Neural progenitor cell (in vitro differentiated cells): ENCODE measurements around the gene USE1. TPM values are rescaled to one million over a fixed set of nuclear protein-coding genes. Genes with fewer than 3 reads are reported as not detected.

Experiments used
- DNase-seq: peaks from one replicate; pipeline ENCODE4 v3.0.0-alpha.2; 2016; ENCODE audit warnings: low spot score
- H2AFZ ChIP-seq: fragments of 200-600 bp; sonication (generic); replicated peaks from 2 replicates; pipeline ENCODE4 v1.6.1; 2016; ENCODE audit warnings: antibody characterized with exemption
- H3F3A ChIP-seq: fragments of 200-600 bp; sonication (generic); 2 replicates; pipeline ENCODE4 v1.6.1; 2016; ENCODE audit warnings: antibody characterized with exemption, low read depth
- H3K27ac ChIP-seq: fragments of 200-600 bp; sonication (generic); 2 replicates; pipeline ENCODE4 v1.5.1; 2016; ENCODE audit warnings: mild to moderate bottlenecking
- H3K27me3 ChIP-seq: fragments of 200-600 bp; sonication (generic); 2 replicates; pipeline ENCODE4 v1.6.1; 2016; ENCODE audit warnings: mild to moderate bottlenecking, moderate library complexity
- H3K36me3 ChIP-seq: fragments of 200-600 bp; sonication (generic); 2 replicates; pipeline ENCODE4 v1.5.1; 2016
- H3K4me1 ChIP-seq: fragments of 200-600 bp; sonication (generic); 2 replicates; pipeline ENCODE4 v1.6.1; 2016; ENCODE audit warnings: mixed run types
- H3K4me2 ChIP-seq: fragments of 200-600 bp; sonication (generic); 2 replicates; pipeline ENCODE4 v1.6.1; 2016
- H3K4me3 ChIP-seq: fragments of 200-600 bp; sonication (generic); 2 replicates; pipeline ENCODE4 v1.5.1; 2016
- H3K79me2 ChIP-seq: fragments of 200-600 bp; sonication (generic); 2 replicates; pipeline ENCODE4 v1.6.1; 2016; ENCODE audit warnings: low read depth
- H3K9ac ChIP-seq: fragments of 200-600 bp; sonication (generic); 2 replicates; pipeline ENCODE4 v1.6.1; 2016
- H3K9me3 ChIP-seq: fragments of 200-600 bp; sonication (generic); 2 replicates; pipeline ENCODE4 v1.5.1; 2016; ENCODE audit warnings: low read depth
- H4K20me1 ChIP-seq: fragments of 200-600 bp; sonication (generic); 2 replicates; pipeline ENCODE4 v1.6.1; 2016; ENCODE audit warnings: low read depth
- H3K27ac Mint-ChIP-seq: 3 replicates; pipeline ENCODE4 v1.8.0; 2021; ENCODE audit warnings: mixed read lengths
- H3K27me3 Mint-ChIP-seq: 2 replicates; pipeline ENCODE4 v1.8.0; 2022; ENCODE audit warnings: low read depth, mild to moderate bottlenecking, inconsistent platforms, moderate library complexity, mixed read lengths; ENCODE audit not compliant: insufficient read depth
- H3K36me3 Mint-ChIP-seq: 3 replicates; pipeline ENCODE4 v1.8.0; 2021; ENCODE audit warnings: mixed read lengths
- H3K4me1 Mint-ChIP-seq: 3 replicates; pipeline ENCODE4 v1.8.0; 2021; ENCODE audit warnings: mixed read lengths
- H3K4me3 Mint-ChIP-seq: 3 replicates; pipeline ENCODE4 v1.8.0; 2021; ENCODE audit warnings: mild to moderate bottlenecking, moderate library complexity, mixed read lengths
- H3K9me3 Mint-ChIP-seq: 3 replicates; pipeline ENCODE4 v1.8.0; 2020; ENCODE audit warnings: mixed read lengths
- EZH2 ChIP-seq: fragments of 200-600 bp; sonication (generic); IDR thresholded peaks from 2 replicates; pipeline ENCODE4 v1.6.1; 2017; ENCODE audit warnings: antibody characterized with exemption, mild to moderate bottlenecking, moderate library complexity
- EZH2phosphoT487 ChIP-seq: fragments of 200-600 bp; sonication (generic); IDR thresholded peaks from 2 replicates; pipeline ENCODE4 v1.6.1; 2017; ENCODE audit warnings: antibody characterized with exemption
- total RNA-seq: library from RNA; depleted of rRNA; stranded (reverse); fragments of >200 nt; gene quantifications from 2 replicates; pipeline ENCODE4 v1.2.3, GENCODE V29; 2015; ENCODE audit warnings: low replicate concordance
- TF ChIP-seq, protein P1 (sequence below): fragments of 200-600 bp; sonication (generic); IDR thresholded peaks from 2 replicates; pipeline ENCODE4 v1.5.1; 2017; ENCODE audit warnings: antibody characterized with exemption, mild to moderate bottlenecking

Gene USE1, protein sequence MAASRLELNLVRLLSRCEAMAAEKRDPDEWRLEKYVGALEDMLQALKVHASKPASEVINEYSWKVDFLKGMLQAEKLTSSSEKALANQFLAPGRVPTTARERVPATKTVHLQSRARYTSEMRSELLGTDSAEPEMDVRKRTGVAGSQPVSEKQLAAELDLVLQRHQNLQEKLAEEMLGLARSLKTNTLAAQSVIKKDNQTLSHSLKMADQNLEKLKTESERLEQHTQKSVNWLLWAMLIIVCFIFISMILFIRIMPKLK
- 12.1 and 13.6 TPM in 2 replicates for total RNA-seq

DNA sequence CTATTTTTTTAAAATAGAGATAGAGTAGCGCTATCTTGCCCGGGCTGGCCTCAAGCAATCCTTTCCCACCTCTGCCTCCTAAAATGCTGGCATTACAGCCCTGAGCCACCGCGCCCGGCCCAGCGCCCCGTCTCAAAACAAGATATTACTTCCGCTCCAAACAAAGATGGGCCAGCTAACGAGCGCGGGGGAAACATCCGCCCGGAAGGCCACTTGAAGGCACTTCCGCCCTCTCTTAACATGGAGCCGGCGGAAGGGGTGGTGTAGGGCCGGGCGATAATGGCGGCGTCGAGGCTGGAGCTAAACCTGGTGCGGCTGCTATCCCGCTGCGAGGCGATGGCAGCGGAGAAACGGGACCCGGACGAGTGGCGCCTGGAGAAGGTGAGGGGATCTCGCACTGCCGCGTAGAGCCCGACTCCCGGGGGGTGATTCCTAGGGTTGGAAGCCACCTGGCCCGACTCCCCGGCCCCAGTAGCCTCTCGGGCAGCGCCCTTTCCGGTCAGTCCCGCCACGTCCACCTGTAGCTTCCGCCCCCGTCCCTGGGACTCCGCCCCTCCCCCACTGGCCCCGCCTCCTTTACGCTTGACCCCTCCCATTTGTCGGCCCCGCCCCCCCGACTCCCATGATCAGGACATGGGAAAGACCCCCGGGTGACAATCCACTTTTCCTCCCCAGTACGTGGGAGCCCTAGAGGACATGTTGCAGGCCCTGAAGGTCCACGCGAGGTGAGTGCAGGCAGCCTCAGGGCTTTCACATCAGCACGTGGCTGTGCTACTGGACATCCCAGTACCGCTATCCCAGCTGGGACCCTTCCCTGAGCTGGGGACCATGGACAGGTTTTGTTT, at the start of gene USE1:
Gene USE1 (plus strand): TSS at position 231 of the 845 bp plus-strand sequence. CDS start 49 bp downstream, at position 280.
- TF ChIP-seq, protein P1, sequence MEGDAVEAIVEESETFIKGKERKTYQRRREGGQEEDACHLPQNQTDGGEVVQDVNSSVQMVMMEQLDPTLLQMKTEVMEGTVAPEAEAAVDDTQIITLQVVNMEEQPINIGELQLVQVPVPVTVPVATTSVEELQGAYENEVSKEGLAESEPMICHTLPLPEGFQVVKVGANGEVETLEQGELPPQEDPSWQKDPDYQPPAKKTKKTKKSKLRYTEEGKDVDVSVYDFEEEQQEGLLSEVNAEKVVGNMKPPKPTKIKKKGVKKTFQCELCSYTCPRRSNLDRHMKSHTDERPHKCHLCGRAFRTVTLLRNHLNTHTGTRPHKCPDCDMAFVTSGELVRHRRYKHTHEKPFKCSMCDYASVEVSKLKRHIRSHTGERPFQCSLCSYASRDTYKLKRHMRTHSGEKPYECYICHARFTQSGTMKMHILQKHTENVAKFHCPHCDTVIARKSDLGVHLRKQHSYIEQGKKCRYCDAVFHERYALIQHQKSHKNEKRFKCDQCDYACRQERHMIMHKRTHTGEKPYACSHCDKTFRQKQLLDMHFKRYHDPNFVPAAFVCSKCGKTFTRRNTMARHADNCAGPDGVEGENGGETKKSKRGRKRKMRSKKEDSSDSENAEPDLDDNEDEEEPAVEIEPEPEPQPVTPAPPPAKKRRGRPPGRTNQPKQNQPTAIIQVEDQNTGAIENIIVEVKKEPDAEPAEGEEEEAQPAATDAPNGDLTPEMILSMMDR: no peak
- no peak for TF ChIP-seq EZH2phosphoT487
- TF ChIP-seq EZH2: no peak
- Histone ChIP-seq H3K27me3 (no peaks in the 10 kb centered on the region), H3F3A (peaks cover 5% of the 10 kb centered on the region), H3K4me3 (peak within 1 kb of the TSS; percentile 60), H3K27ac (peak within 1 kb of the TSS; percentile 69), H3K79me2 (no peaks in the 10 kb centered on the region), H3K4me2 (peak within 1 kb of the TSS; percentile 86), H3K36me3 (no peaks in the 10 kb centered on the region), H4K20me1 (no peaks in the 10 kb centered on the region), H3K4me1 (peaks cover 4% of the 10 kb centered on the region), H2AFZ (peak within 1 kb of the TSS; percentile 74), H3K9me3 (no peaks in the 10 kb centered on the region), H3K9ac (peak within 1 kb of the TSS; percentile 40)
- Mint-ChIP-seq H3K4me3 (peak within 1 kb of the TSS; percentile 93), H3K27ac (peak within 1 kb of the TSS; percentile 99), H3K9me3 (no peaks in the 10 kb centered on the region), H3K27me3 (peaks cover 7% of the 10 kb centered on the region), H3K36me3 (peaks cover 13% of the 10 kb centered on the region), H3K4me1 (peaks cover 12% of the 10 kb centered on the region)
- DNase-seq: peak; percentile 96

DNA sequence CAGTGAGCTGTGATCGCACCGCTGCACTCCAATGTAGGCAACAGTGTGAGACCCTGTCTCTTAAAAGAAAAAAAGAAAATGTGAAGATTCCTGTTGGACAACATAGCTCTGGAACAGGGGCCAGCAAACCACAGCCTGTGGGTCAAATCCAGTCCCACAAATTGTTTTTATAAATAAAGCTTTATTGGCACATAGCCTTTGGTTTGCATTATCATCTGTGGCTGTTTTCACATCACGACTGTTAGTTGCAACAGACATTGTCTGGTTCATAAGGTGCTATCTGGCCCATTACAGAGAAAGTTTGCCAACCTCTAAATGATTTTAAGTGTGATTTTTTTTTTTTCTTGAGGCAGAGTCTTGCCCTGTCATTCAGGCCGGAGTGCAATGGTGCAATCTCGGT, 49.4 kb upstream of the USE1 start:
- DNase-seq: no peak
- no peaks in the 10 kb centered on the region for H3K9me3 ChIP-seq

DNA sequence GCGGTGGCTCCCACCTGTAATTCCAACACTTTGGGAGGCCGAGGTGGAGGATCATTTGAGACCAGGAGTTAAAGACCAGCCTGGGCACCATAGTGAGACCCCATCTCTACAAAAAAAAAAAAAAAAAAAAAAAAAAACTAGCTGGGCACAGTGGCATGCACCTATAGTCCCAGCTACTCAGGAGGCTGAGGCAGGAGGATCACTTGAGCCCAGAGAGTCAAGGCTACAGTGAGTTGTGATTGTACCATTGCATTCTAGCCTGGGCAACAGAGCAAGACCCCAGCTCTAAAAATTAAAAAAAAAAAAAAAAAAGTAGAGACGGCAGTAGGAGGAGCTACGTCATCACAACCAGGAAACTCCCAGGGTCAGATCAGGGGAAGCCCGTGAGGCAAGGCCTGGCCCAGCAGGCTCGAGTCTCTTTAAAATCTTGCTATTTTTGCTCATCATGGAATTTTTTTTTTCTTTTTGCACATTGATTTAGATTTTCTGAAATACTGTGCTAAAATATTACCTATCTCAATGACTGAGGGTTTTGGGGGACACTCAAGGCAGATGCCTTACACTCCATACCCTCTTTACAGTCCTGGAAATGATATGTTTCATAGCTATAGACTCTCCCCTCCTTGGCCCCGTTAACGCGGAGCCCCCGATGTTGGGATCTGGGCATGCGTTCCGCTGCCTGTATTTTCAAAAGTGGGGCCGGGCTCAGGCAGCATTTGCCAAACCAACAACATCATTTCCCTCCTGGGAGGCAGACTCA, 44.4 kb upstream of the USE1 start:
- H3K4me1 Mint-ChIP-seq: no peaks in the 10 kb centered on the region
- no peaks in the 10 kb centered on the region for H3K27me3 Mint-ChIP-seq
- Histone ChIP-seq H3K9ac (no peak overlapping the region), H3K9me3 (no peaks in the 10 kb centered on the region), H3K4me2 (no peak overlapping the region), H3K4me3 (no peak overlapping the region), H3K4me1 (no peaks in the 10 kb centered on the region), H3F3A (no peaks in the 10 kb centered on the region), H3K36me3 (peaks cover under 1% of the 10 kb centered on the region), H3K27me3 (no peaks in the 10 kb centered on the region), H2AFZ (no peak overlapping the region), H3K79me2 (no peaks in the 10 kb centered on the region), H4K20me1 (no peaks in the 10 kb centered on the region), H3K27ac (no peak overlapping the region)
- DNase-seq: no peak
- TF ChIP-seq, protein P1: no peak
- no peak for TF ChIP-seq EZH2
- no peak for TF ChIP-seq EZH2phosphoT487
- H3K4me3 Mint-ChIP-seq: no peak overlapping the region
- no peaks in the 10 kb centered on the region for H3K9me3 Mint-ChIP-seq
- no peak overlapping the region for H3K27ac Mint-ChIP-seq
- H3K36me3 Mint-ChIP-seq: peaks cover 9% of the 10 kb centered on the region

More for the DNA sequence above, 49.4 kb upstream of the USE1 start:
- Mint-ChIP-seq H3K4me3 (no peak overlapping the region), H3K36me3 (peaks cover 32% of the 10 kb centered on the region), H3K4me1 (no peaks in the 10 kb centered on the region), H3K27me3 (no peaks in the 10 kb centered on the region), H3K9me3 (peaks cover 3% of the 10 kb centered on the region), H3K27ac (no peak overlapping the region)
- Histone ChIP-seq H3K9ac (no peak overlapping the region), H3K27me3 (no peaks in the 10 kb centered on the region), H3K4me2 (no peak overlapping the region), H3K79me2 (no peaks in the 10 kb centered on the region), H3K36me3 (peaks cover 14% of the 10 kb centered on the region), H2AFZ (no peak overlapping the region), H3K27ac (no peak overlapping the region), H3K4me1 (no peaks in the 10 kb centered on the region), H3K4me3 (no peak overlapping the region), H3F3A (no peaks in the 10 kb centered on the region), H4K20me1 (no peaks in the 10 kb centered on the region)
- TF ChIP-seq, protein P1: no peak
- TF ChIP-seq EZH2 (no peak), EZH2phosphoT487 (no peak)
